Activated T-cell treated with anti-CD3 and anti-CD28 coated beads, Interleukin-2, amount 50 U/mL, for 72 hours (primary cell): ENCODE data around the gene ZP1. TPM values are rescaled to one million over a fixed set of nuclear protein-coding genes. Genes with fewer than 3 reads are reported as not detected.

Experiments used
- ATAC-seq, 2 donors: fragments of 150-1000 bp; cut with Tn5 transposase; replicated peaks in 1 of 2; 2 replicates each; pipeline ENCODE4 v1.10.0; 2021; ENCODE audit warnings: moderate library complexity in 2 of 2, mild to moderate bottlenecking in 1 of 2
- DNase-seq, 2 donors: peaks; one replicate each; pipeline ENCODE4 v3.0.0; 2021 to 2022; ENCODE audit warnings: mixed read lengths in 1 of 2
- H3K27ac Mint-ChIP-seq: one replicate; pipeline ENCODE4 v1.8.0; 2022; ENCODE audit warnings: mild to moderate bottlenecking, moderate library complexity, mixed read lengths
- H3K27me3 Mint-ChIP-seq: one replicate; pipeline ENCODE4 v1.8.0; 2022; ENCODE audit warnings: low read depth, mixed read lengths
- H3K36me3 Mint-ChIP-seq, 2 donors: one replicate each; pipeline ENCODE4 v1.8.0; 2022; ENCODE audit warnings: mixed read lengths in 2 of 2, mild to moderate bottlenecking in 1 of 2; ENCODE audit not compliant: insufficient read depth in 2 of 2
- H3K4me1 Mint-ChIP-seq: one replicate; pipeline ENCODE4 v1.8.0; 2022; ENCODE audit warnings: low read depth, mixed read lengths
- H3K4me3 Mint-ChIP-seq, 2 donors: one replicate each; pipeline ENCODE4 v1.8.0; 2022; ENCODE audit warnings: mild to moderate bottlenecking in 2 of 2, mixed read lengths in 2 of 2, moderate library complexity in 2 of 2
- H3K9me3 Mint-ChIP-seq, 2 donors: one replicate each; pipeline ENCODE4 v1.8.0; 2022; ENCODE audit warnings: mixed read lengths in 2 of 2
- total RNA-seq, 2 donors: library from RNA; stranded (reverse); gene quantifications; one replicate each; pipeline ENCODE4 v1.2.3, GENCODE V29; 2022

Gene ZP1
- total RNA-seq, 2 donors from 2014 or later = not detected

GRCh38 chr11:60887556-60887955 is 20.2 kb downstream of the ZP1 start:
- Mint-ChIP-seq H3K9me3 (no peaks in the 10 kb centered on the region), H3K27ac (no peak overlapping the region), H3K36me3 (peaks cover 5 to 15% of the 10 kb centered on the region in 2 donors)

GRCh38 chr11:60889869-60890311 is 22.5 kb downstream of the ZP1 start:
- peaks cover 5% of the 10 kb centered on the region for H3K4me1 Mint-ChIP-seq
- ATAC-seq (no peak), DNase-seq (no peak)
- H3K36me3 Mint-ChIP-seq = peaks cover 9 to 17% of the 10 kb centered on the region in 2 donors
- H3K4me3 Mint-ChIP-seq = no peak overlapping the region
- no peak overlapping the region for H3K27ac Mint-ChIP-seq
- H3K27me3 Mint-ChIP-seq = no peaks in the 10 kb centered on the region
- H3K9me3 Mint-ChIP-seq = no peaks in the 10 kb centered on the region

More at GRCh38 chr11:60887556-60887955, 20.2 kb downstream of the ZP1 start:
- peak; percentile 39 to 42 for DNase-seq
- H3K4me1 Mint-ChIP-seq = no peaks in the 10 kb centered on the region
- peak; percentile 86 to 88 for ATAC-seq
- H3K27me3 Mint-ChIP-seq = no peaks in the 10 kb centered on the region
- no peak overlapping the region for H3K4me3 Mint-ChIP-seq

GRCh38 chr11:60890696-60891095 is 23.4 kb downstream of the ZP1 start:
- Mint-ChIP-seq H3K4me1 (peaks cover 5% of the 10 kb centered on the region), H3K27ac (no peak overlapping the region), H3K27me3 (no peaks in the 10 kb centered on the region), H3K4me3 (no peak overlapping the region), H3K36me3 (peaks cover 11 to 23% of the 10 kb centered on the region in 2 donors), H3K9me3 (no peaks in the 10 kb centered on the region)
- ATAC-seq (no peak), DNase-seq (no peak)

- no peak for ATAC-seq
- Mint-ChIP-seq H3K27ac (no peak overlapping the region), H3K9me3 (no peaks in the 10 kb centered on the region), H3K27me3 (no peaks in the 10 kb centered on the region), H3K36me3 (peaks cover 12 to 25% of the 10 kb centered on the region in 2 donors), H3K4me1 (peaks cover 5% of the 10 kb centered on the region), H3K4me3 (no peak overlapping the region)
- DNase-seq = no peak
Measured at GRCh38 chr11:60891103-60891741, 23.9 kb downstream of the ZP1 start.

- Mint-ChIP-seq H3K9me3 (no peaks in the 10 kb centered on the region), H3K27me3 (no peaks in the 10 kb centered on the region), H3K27ac (no peak overlapping the region), H3K4me3 (no peak overlapping the region), H3K36me3 (peaks cover 21 to 36% of the 10 kb centered on the region in 2 donors), H3K4me1 (peaks cover 9% of the 10 kb centered on the region)
- no peak for DNase-seq
- ATAC-seq = no peak
Measured at GRCh38 chr11:60895687-60896086, 28.3 kb downstream of the ZP1 start.

GRCh38 chr11:60897496-60897895 is 30.2 kb downstream of the ZP1 start:
- peaks cover 16 to 34% of the 10 kb centered on the region in 2 donors for H3K36me3 Mint-ChIP-seq
- H3K4me3 Mint-ChIP-seq = no peak overlapping the region
- H3K27ac Mint-ChIP-seq = peak overlapping the region; percentile 22
- DNase-seq (no peak), ATAC-seq (no peak)
- H3K27me3 Mint-ChIP-seq = no peaks in the 10 kb centered on the region
- H3K9me3 Mint-ChIP-seq = no peaks in the 10 kb centered on the region
- peaks cover 9% of the 10 kb centered on the region for H3K4me1 Mint-ChIP-seq

- Mint-ChIP-seq H3K36me3 (peaks cover 14 to 29% of the 10 kb centered on the region in 2 donors), H3K27me3 (no peaks in the 10 kb centered on the region), H3K4me1 (peaks cover 20% of the 10 kb centered on the region), H3K4me3 (no peak overlapping the region), H3K9me3 (no peaks in the 10 kb centered on the region), H3K27ac (peak overlapping the region; percentile 32)
- ATAC-seq (peak; percentile 56 to 64), DNase-seq (peak in 1 of 2 donors; percentile 31)
Measured at GRCh38 chr11:60899046-60899936, 31.9 kb downstream of the ZP1 start.

- Mint-ChIP-seq H3K4me1 (peaks cover 22% of the 10 kb centered on the region), H3K9me3 (no peaks in the 10 kb centered on the region), H3K4me3 (no peak overlapping the region), H3K36me3 (peaks cover 12 to 26% of the 10 kb centered on the region in 2 donors), H3K27me3 (no peaks in the 10 kb centered on the region), H3K27ac (no peak overlapping the region)
- ATAC-seq (no peak), DNase-seq (no peak)
Measured at GRCh38 chr11:60899977-60900376, 32.6 kb downstream of the ZP1 start.

GRCh38 chr11:60900673-60901404 is 33.5 kb downstream of the ZP1 start:
- ATAC-seq (no peak), DNase-seq (no peak)
- Mint-ChIP-seq H3K27me3 (no peaks in the 10 kb centered on the region), H3K4me3 (no peak overlapping the region), H3K4me1 (peaks cover 30% of the 10 kb centered on the region), H3K9me3 (no peaks in the 10 kb centered on the region), H3K36me3 (peaks cover 10 to 19% of the 10 kb centered on the region in 2 donors), H3K27ac (no peak overlapping the region)

GRCh38 chr11:60902625-60903024 is 35.3 kb downstream of the ZP1 start:
- ATAC-seq (no peak), DNase-seq (no peak)
- H3K36me3 Mint-ChIP-seq = peaks cover 8 to 10% of the 10 kb centered on the region in 2 donors
- H3K9me3 Mint-ChIP-seq = no peaks in the 10 kb centered on the region
- no peak overlapping the region for H3K27ac Mint-ChIP-seq
- peaks cover 38% of the 10 kb centered on the region for H3K4me1 Mint-ChIP-seq
- no peaks in the 10 kb centered on the region for H3K27me3 Mint-ChIP-seq
- no peak overlapping the region for H3K4me3 Mint-ChIP-seq

- DNase-seq = no peak
- Mint-ChIP-seq H3K36me3 (peaks cover 7% of the 10 kb centered on the region in 2 donors), H3K9me3 (peaks cover 2 to 9% of the 10 kb centered on the region in 2 donors), H3K27ac (peak overlapping the region; percentile 93), H3K4me1 (peaks cover 46% of the 10 kb centered on the region), H3K4me3 (peak overlapping the region; percentile 92 to 95), H3K27me3 (no peaks in the 10 kb centered on the region)
- no peak for ATAC-seq
Measured at GRCh38 chr11:60905047-60905446, 37.7 kb downstream of the ZP1 start.

GRCh38 chr11:60905551-60906113 is 38.3 kb downstream of the ZP1 start:
- peak overlapping the region; percentile 92 to 95 for H3K4me3 Mint-ChIP-seq
- no peaks in the 10 kb centered on the region for H3K27me3 Mint-ChIP-seq
- H3K36me3 Mint-ChIP-seq = peaks cover 7 to 8% of the 10 kb centered on the region in 2 donors
- ATAC-seq (peak in 1 of 2 donors; percentile 19), DNase-seq (peak; percentile 8 to 19)
- peak overlapping the region; percentile 93 for H3K27ac Mint-ChIP-seq
- peaks cover 52% of the 10 kb centered on the region for H3K4me1 Mint-ChIP-seq
- peaks cover 2 to 9% of the 10 kb centered on the region in 2 donors for H3K9me3 Mint-ChIP-seq
